Natural killer cell (primary cell): ENCODE data around the gene ROBO1. TPM values are rescaled to one million over a fixed set of nuclear protein-coding genes. Genes with fewer than 3 reads are reported as not detected.

Experiments
- ATAC-seq, 3 donors: fragments of 150-1000 bp in 2 of 3; fragments of 200-7000 bp in 1 of 3; cut with Tn5 transposase; 1 replicate in 1 of 3; 2 replicates in 2 of 3; pipeline ENCODE4 v1.10.0; 2021; ENCODE audit warnings: mild to moderate bottlenecking in 2 of 3, moderate library complexity in 2 of 3
- DNase-seq, 2 donors: peaks; one replicate each; pipeline versions ENCODE4 v3.0.0 to v3.0.0-alpha.2; 2013 to 2021; ENCODE audit warnings: mixed read lengths in 1 of 2
- H3K27ac ChIP-seq: one replicate; pipeline ENCODE4 v1.5.1; 2013; ENCODE audit warnings: mild to moderate bottlenecking, low read length
- H3K27me3 ChIP-seq: one replicate; pipeline ENCODE4 v1.6.1; 2013; ENCODE audit warnings: low read length; ENCODE audit not compliant: control insufficient read depth, insufficient read depth
- H3K36me3 ChIP-seq: one replicate; pipeline ENCODE4 v1.6.1; 2013; ENCODE audit warnings: low read length; ENCODE audit not compliant: control insufficient read depth, insufficient read depth
- H3K4me1 ChIP-seq: one replicate; pipeline ENCODE4 v1.6.1; 2013; ENCODE audit warnings: low read length; ENCODE audit not compliant: control insufficient read depth, insufficient read depth
- H3K4me3 ChIP-seq: one replicate; pipeline ENCODE4 v1.5.1; 2013; ENCODE audit warnings: low read length
- H3K9me3 ChIP-seq: one replicate; pipeline ENCODE4 v1.6.1; 2013; ENCODE audit warnings: low read length; ENCODE audit not compliant: control insufficient read depth, insufficient read depth
- H3K27ac Mint-ChIP-seq, 2 donors: one replicate each; pipeline ENCODE4 v1.8.0; 2022; ENCODE audit warnings: mild to moderate bottlenecking in 2 of 2, mixed read lengths in 2 of 2, moderate library complexity in 1 of 2
- H3K27me3 Mint-ChIP-seq, 2 donors: one replicate each; pipeline ENCODE4 v1.8.0; 2022; ENCODE audit warnings: low read depth in 2 of 2, mixed read lengths in 2 of 2
- H3K36me3 Mint-ChIP-seq: one replicate; pipeline ENCODE4 v1.8.0; 2022; ENCODE audit warnings: mixed read lengths
- H3K4me1 Mint-ChIP-seq, 2 donors: one replicate each; pipeline ENCODE4 v1.8.0; 2022; ENCODE audit warnings: mixed read lengths in 2 of 2
- H3K4me3 Mint-ChIP-seq: one replicate; pipeline ENCODE4 v1.8.0; 2022; ENCODE audit warnings: mild to moderate bottlenecking, moderate library complexity, mixed read lengths
- H3K9me3 Mint-ChIP-seq, 2 donors: one replicate each; pipeline ENCODE4 v1.8.0; 2022; ENCODE audit warnings: mixed read lengths in 2 of 2
- CTCF ChIP-seq: fragments of 200-600 bp; IDR thresholded peaks from one replicate; pipeline ENCODE4 v1.8.0; 2022; ENCODE audit warnings: antibody characterized with exemption
- WGBS: methylation state at CpG from one replicate; pipeline ENCODE4 v1.1.7; 2013; ENCODE audit warnings: missing lambda C conversion rate; ENCODE audit not compliant: insufficient coverage; 5-methylcytosine and 5-hydroxymethylcytosine counted together
- intact Hi-C: fragments of 100-400 bp; cut with micrococcal nuclease; formaldehyde crosslinking; loops from one replicate; pipeline ENCODE4 v1.14.2; 2022
- total RNA-seq, 4 donors: library from RNA; stranded (reverse); fragments of 120-200 nt in 1 of 4; gene quantifications; one replicate each; pipeline versions ENCODE4 v1.2.3 to v1.2.4, GENCODE V29; 2013 to 2022

ROBO1 gene
- total RNA-seq, 3 donors from 2014 or later (not counting 1 experiment from before 2014, with no cell fraction given): 0.07 TPM; not detected in 2

- H3K27ac Mint-ChIP-seq: no peak overlapping the region
- no peak overlapping the region for H3K27ac ChIP-seq
- H3K27me3 ChIP-seq: no peaks in the 10 kb centered on the region
- no peak overlapping the region for H3K4me3 Mint-ChIP-seq
- WGBS: no CpG with 5 or more reads among the region's 1 CpG
- H3K9me3 Mint-ChIP-seq: peaks cover 14 to 24% of the 10 kb centered on the region in 2 donors
- H3K27me3 Mint-ChIP-seq: no peaks in the 10 kb centered on the region
- H3K36me3 ChIP-seq: no peaks in the 10 kb centered on the region
- DNase-seq (no peak), ATAC-seq (no peak)
- no peaks in the 10 kb centered on the region for H3K4me1 Mint-ChIP-seq
- H3K36me3 Mint-ChIP-seq: peaks cover 9% of the 10 kb centered on the region
- H3K4me3 ChIP-seq: no peak overlapping the region
- no peaks in the 10 kb centered on the region for H3K9me3 ChIP-seq
- no peaks in the 10 kb centered on the region for H3K4me1 ChIP-seq
- no peak for TF ChIP-seq CTCF
- intact Hi-C loops: no loop called here
These were observed 375.3 kb downstream of the ROBO1 start for GRCh38 chr3:79392479-79392878.

GRCh38 chr3:79390352-79390751 lies 377.4 kb downstream of the ROBO1 start:
- Mint-ChIP-seq H3K36me3 (peaks cover 9% of the 10 kb centered on the region), H3K4me1 (no peaks in the 10 kb centered on the region), H3K4me3 (no peak overlapping the region), H3K27ac (no peak overlapping the region), H3K27me3 (no peaks in the 10 kb centered on the region), H3K9me3 (peaks cover 16 to 28% of the 10 kb centered on the region in 2 donors)
- intact Hi-C loops: no loop called here
- TF ChIP-seq CTCF: no peak
- Histone ChIP-seq H3K4me3 (no peak overlapping the region), H3K27ac (no peak overlapping the region), H3K4me1 (no peaks in the 10 kb centered on the region), H3K9me3 (no peaks in the 10 kb centered on the region), H3K27me3 (no peaks in the 10 kb centered on the region), H3K36me3 (no peaks in the 10 kb centered on the region)
- 85% methylated on average over 2 of the region's 2 CpGs for WGBS
- DNase-seq: no peak
- ATAC-seq: no peak

- H3K9me3 Mint-ChIP-seq: peaks cover 11 to 19% of the 10 kb centered on the region in 2 donors
- 79% methylated on average over 3 of the region's 3 CpGs for whole genome bisulfite sequencing
- TF ChIP-seq CTCF: no peak
These were observed 382.6 kb downstream of the ROBO1 start for GRCh38 chr3:79385211-79385610.

GRCh38 chr3:79383402-79384012 lies 384.3 kb downstream of the ROBO1 start:
- Mint-ChIP-seq H3K36me3 (no peaks in the 10 kb centered on the region), H3K27ac (no peak overlapping the region)
- ATAC-seq: no peak

More at GRCh38 chr3:79385211-79385610, 382.6 kb downstream of the ROBO1 start:
- peaks cover 9% of the 10 kb centered on the region for H3K36me3 Mint-ChIP-seq
- no peak overlapping the region for H3K27ac ChIP-seq
- no peaks in the 10 kb centered on the region for H3K4me1 Mint-ChIP-seq
- DNase-seq (no peak), ATAC-seq (no peak)
- intact Hi-C loops: no loop called here
- H3K27me3 ChIP-seq: no peaks in the 10 kb centered on the region
- H3K4me3 ChIP-seq: no peak overlapping the region
- no peak overlapping the region for H3K4me3 Mint-ChIP-seq
- H3K27me3 Mint-ChIP-seq: no peaks in the 10 kb centered on the region
- H3K36me3 ChIP-seq: no peaks in the 10 kb centered on the region
- H3K9me3 ChIP-seq: no peaks in the 10 kb centered on the region
- no peak overlapping the region for H3K27ac Mint-ChIP-seq
- H3K4me1 ChIP-seq: no peaks in the 10 kb centered on the region

More at GRCh38 chr3:79383402-79384012, 384.3 kb downstream of the ROBO1 start:
- Histone ChIP-seq H3K36me3 (no peaks in the 10 kb centered on the region), H3K27me3 (no peaks in the 10 kb centered on the region), H3K9me3 (no peaks in the 10 kb centered on the region), H3K4me1 (no peaks in the 10 kb centered on the region), H3K27ac (no peak overlapping the region), H3K4me3 (no peak overlapping the region)
- Mint-ChIP-seq H3K4me3 (no peak overlapping the region), H3K27me3 (no peaks in the 10 kb centered on the region), H3K4me1 (no peaks in the 10 kb centered on the region), H3K9me3 (peaks cover 9 to 14% of the 10 kb centered on the region in 2 donors)
- TF ChIP-seq CTCF: no peak
- intact Hi-C loops: no loop called here
- 0% methylated on average over 2 of the region's 3 CpGs for WGBS
- no peak for DNase-seq
